Left ventricle myocardium inferior (tissue), 1 donor: ENCODE measurements around the gene GRIN2D. TPM values are rescaled to one million over a fixed set of nuclear protein-coding genes. Genes with fewer than 3 reads are reported as not detected.

ENCODE experiments used
- DNase-seq: peaks from one replicate; pipeline ENCODE4 v3.0.0-alpha.2; 2020
- H3K27ac ChIP-seq: fragments of 200-600 bp; replicated peaks from 2 replicates; pipeline ENCODE4 v1.8.0; 2021
- H3K27me3 ChIP-seq: fragments of 200-600 bp; 2 replicates; pipeline ENCODE4 v1.8.0; 2021; ENCODE audit warnings: low read depth
- H3K36me3 ChIP-seq: fragments of 200-600 bp; 2 replicates; pipeline ENCODE4 v1.8.0; 2021
- H3K4me1 ChIP-seq: fragments of 200-600 bp; 2 replicates; pipeline ENCODE4 v1.8.0; 2021
- H3K4me3 ChIP-seq: fragments of 200-600 bp; 2 replicates; pipeline ENCODE4 v1.8.0; 2021; ENCODE audit warnings: mild to moderate bottlenecking, moderate library complexity
- H3K9me3 ChIP-seq: fragments of 200-600 bp; replicated peaks from 2 replicates; pipeline ENCODE4 v1.8.0; 2021
- intact Hi-C: fragments of 100-400 bp; cut with micrococcal nuclease; formaldehyde crosslinking; loops from one replicate; pipeline ENCODE4 v1.11.0; 2022
- long read RNA-seq: library from polyadenylated mRNA; unstranded; transcript quantifications from one replicate; pipeline ENCODE4 v2.0.0, GENCODE V29; 2021
- total RNA-seq: library from RNA; stranded (reverse); fragmentation: NEBNext Ultra II Directional; extraction: Animal tissue kit (Norgen Biotek cat#: 25700); gene quantifications from one replicate; pipeline ENCODE4 v1.2.1, GENCODE V29; 2021
- TF ChIP-seq, protein P1 (sequence below): fragments of 200-600 bp; IDR thresholded peaks from 2 replicates; pipeline ENCODE4 v1.8.0; 2021; ENCODE audit warnings: antibody characterized with exemption, mild to moderate bottlenecking, borderline replicate concordance
- donor health status: DM: no; HTN: yes; CAD: no; lungs with severe emphysema.

GRIN2D gene
- total RNA-seq: 0.30 TPM
- long read RNA-seq: 0 reads

GRCh38 chr19:48393559-48394330 lies at the start of gene GRIN2D:
Gene GRIN2D, plus strand, starts transcription at chr19:48393668. Its CDS starts 4,725 bp downstream, at chr19:48398393.
- peaks cover 8% of the 10 kb centered on the region for H3K36me3 ChIP-seq
- intact Hi-C loops: no loop called here
- TF ChIP-seq, protein P1, sequence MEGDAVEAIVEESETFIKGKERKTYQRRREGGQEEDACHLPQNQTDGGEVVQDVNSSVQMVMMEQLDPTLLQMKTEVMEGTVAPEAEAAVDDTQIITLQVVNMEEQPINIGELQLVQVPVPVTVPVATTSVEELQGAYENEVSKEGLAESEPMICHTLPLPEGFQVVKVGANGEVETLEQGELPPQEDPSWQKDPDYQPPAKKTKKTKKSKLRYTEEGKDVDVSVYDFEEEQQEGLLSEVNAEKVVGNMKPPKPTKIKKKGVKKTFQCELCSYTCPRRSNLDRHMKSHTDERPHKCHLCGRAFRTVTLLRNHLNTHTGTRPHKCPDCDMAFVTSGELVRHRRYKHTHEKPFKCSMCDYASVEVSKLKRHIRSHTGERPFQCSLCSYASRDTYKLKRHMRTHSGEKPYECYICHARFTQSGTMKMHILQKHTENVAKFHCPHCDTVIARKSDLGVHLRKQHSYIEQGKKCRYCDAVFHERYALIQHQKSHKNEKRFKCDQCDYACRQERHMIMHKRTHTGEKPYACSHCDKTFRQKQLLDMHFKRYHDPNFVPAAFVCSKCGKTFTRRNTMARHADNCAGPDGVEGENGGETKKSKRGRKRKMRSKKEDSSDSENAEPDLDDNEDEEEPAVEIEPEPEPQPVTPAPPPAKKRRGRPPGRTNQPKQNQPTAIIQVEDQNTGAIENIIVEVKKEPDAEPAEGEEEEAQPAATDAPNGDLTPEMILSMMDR: no peak
- no peak for DNase-seq
- no peaks in the 10 kb centered on the region for H3K9me3 ChIP-seq
- peaks cover 64% of the 10 kb centered on the region for H3K27me3 ChIP-seq
- peaks cover 46% of the 10 kb centered on the region for H3K4me1 ChIP-seq
- H3K27ac ChIP-seq: no peak within 1 kb of the TSS
- H3K4me3 ChIP-seq: peak within 1 kb of the TSS; percentile 41

DNA sequence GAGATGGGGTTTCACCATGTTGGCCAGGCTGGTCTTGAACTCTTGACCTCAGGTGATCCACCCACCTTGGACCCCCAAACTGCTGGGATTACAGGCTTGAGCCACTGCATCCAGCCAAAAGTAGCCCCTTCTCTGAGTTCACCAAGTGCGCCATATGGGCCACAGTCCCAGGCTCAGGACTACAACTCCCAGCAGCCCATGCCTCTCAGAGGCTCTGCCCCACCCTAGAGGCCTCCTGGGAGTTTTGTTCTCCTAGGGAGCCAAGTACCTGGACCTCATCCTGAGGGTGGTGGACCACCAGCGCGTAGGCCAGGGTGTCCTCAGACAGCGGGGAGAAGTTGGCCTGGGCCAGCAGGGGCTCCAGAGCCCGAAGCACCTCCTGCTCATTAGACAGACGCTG lies 48.6 kb upstream of the GRIN2D start:
- no peak overlapping the region for H3K4me3 ChIP-seq
- DNase-seq: no peak
- H3K36me3 ChIP-seq: peaks cover 25% of the 10 kb centered on the region
- TF ChIP-seq, protein P1: no peak
- H3K27me3 ChIP-seq: no peaks in the 10 kb centered on the region
- H3K27ac ChIP-seq: no peak overlapping the region
- peaks cover 8% of the 10 kb centered on the region for H3K4me1 ChIP-seq
- H3K9me3 ChIP-seq: no peaks in the 10 kb centered on the region
- intact Hi-C loops: no loop called here

GRCh38 chr19:48346191-48346590 lies 47.3 kb upstream of the GRIN2D start:
- TF ChIP-seq, protein P1: no peak
- no peak for DNase-seq
- no peak overlapping the region for H3K4me3 ChIP-seq
- peaks cover 8% of the 10 kb centered on the region for H3K4me1 ChIP-seq
- H3K36me3 ChIP-seq: peaks cover 25% of the 10 kb centered on the region
- no peak overlapping the region for H3K27ac ChIP-seq
- H3K9me3 ChIP-seq: no peaks in the 10 kb centered on the region
- no peaks in the 10 kb centered on the region for H3K27me3 ChIP-seq
- intact Hi-C loops: no loop called here

- DNase-seq: no peak
- TF ChIP-seq, protein P1: no peak
- H3K27me3 ChIP-seq: no peaks in the 10 kb centered on the region
- peaks cover 8% of the 10 kb centered on the region for H3K4me1 ChIP-seq
- intact Hi-C loops: no loop called here
- no peak overlapping the region for H3K4me3 ChIP-seq
- H3K36me3 ChIP-seq: peaks cover 17% of the 10 kb centered on the region
- H3K27ac ChIP-seq: peak overlapping the region; percentile 39
- no peaks in the 10 kb centered on the region for H3K9me3 ChIP-seq
These were observed 45.4 kb upstream of the GRIN2D start for GRCh38 chr19:48348045-48348444.

GRCh38 chr19:48348737-48349136 lies 44.7 kb upstream of the GRIN2D start:
- TF ChIP-seq, protein P1: no peak
- Histone ChIP-seq H3K4me1 (peaks cover 8% of the 10 kb centered on the region), H3K27ac (no peak overlapping the region), H3K4me3 (no peak overlapping the region), H3K9me3 (no peaks in the 10 kb centered on the region), H3K36me3 (peaks cover 10% of the 10 kb centered on the region), H3K27me3 (no peaks in the 10 kb centered on the region)
- intact Hi-C loops: no loop called here
- no peak for DNase-seq
